K562 (cell line): ENCODE results near the gene SLC1A2. TPM values are rescaled to one million over a fixed set of nuclear protein-coding genes. Genes with fewer than 3 reads are reported as not detected.
A peak's percentile ranks its signal among the peaks of the same experiment; 100 is the strongest.

Source experiments
- CBX1 ChIP-seq: sonication (generic); IDR thresholded peaks from 2 replicates; pipeline ENCODE4 v1.6.1; 2016; ENCODE audit warnings: antibody characterized with exemption, low read depth, mild to moderate bottlenecking
- HDAC8 ChIP-seq: fragments of 450-650 bp; IDR thresholded peaks from 2 replicates; pipeline ENCODE4 v1.6.1; 2016; ENCODE audit warnings: mild to moderate bottlenecking, missing genetic modification characterization, moderate library complexity, missing compliant biosample characterization
- IRF2 ChIP-seq: sonication (generic); formaldehyde crosslinking; IDR thresholded peaks from 2 replicates; pipeline ENCODE4 v1.8.1; 2022; ENCODE audit warnings: mild to moderate bottlenecking, missing genetic modification reagents
- MAFF ChIP-seq: IDR thresholded peaks from 2 replicates; pipeline ENCODE4 v1.6.1; 2012; ENCODE audit warnings: low read length, improper control_type of control experiment
- NR4A1 ChIP-seq, 2 experiments: fragments of 250-450 bp in 1 of 2; fragments of 450-650 bp in 1 of 2; sonication (Bioruptor Pico) in 1 of 2; IDR thresholded peaks; 2 replicates each; pipeline versions ENCODE4 v1.4.0 to v1.6.1; 2016 to 2020; ENCODE audit warnings: mild to moderate bottlenecking in 2 of 2, missing compliant biosample characterization in 1 of 2, missing genetic modification characterization in 1 of 2, moderate library complexity in 1 of 2
- PYGO2 ChIP-seq: fragments of 450-650 bp; IDR thresholded peaks from 2 replicates; pipeline ENCODE4 v1.6.1; 2016; ENCODE audit warnings: mild to moderate bottlenecking, missing genetic modification characterization, moderate library complexity, missing compliant biosample characterization
- SNRNP70 ChIP-seq: fragments of 200-400 bp; formaldehyde crosslinking; optimal IDR thresholded peaks from 2 replicates; pipeline ENCODE3; 2017; ENCODE audit warnings: low read depth, low read length
- SPI1 ChIP-seq: IDR thresholded peaks from 2 replicates; pipeline ENCODE4 v1.6.1; 2011; ENCODE audit warnings: low read depth, low read length, control low read depth, borderline replicate concordance
- XRCC3 ChIP-seq: fragments of 450-650 bp; IDR thresholded peaks from 2 replicates; pipeline ENCODE4 v1.6.1; 2017; ENCODE audit warnings: mild to moderate bottlenecking, moderate library complexity
- ZNF239 ChIP-seq: fragments of 250-450 bp; sonication (Bioruptor Pico); IDR thresholded peaks from 2 replicates; pipeline ENCODE4 v1.4.0; 2020; ENCODE audit warnings: mild to moderate bottlenecking
- ZNF668 ChIP-seq: fragments of 250-450 bp; sonication (Bioruptor Pico); IDR thresholded peaks from 2 replicates; pipeline ENCODE4 v1.8.0; 2022; ENCODE audit warnings: mild to moderate bottlenecking, inconsistent platforms
- polyA plus RNA-seq, 8 experiments: library from polyadenylated mRNA; depleted of rRNA in 4 of 8; stranded (reverse) in 5 of 8; unstranded in 3 of 8; fragments of >200 nt; fragmentation: Nextera tagmentation in 2 of 8; fragmentation: Illumina TruSeq in 1 of 8; extraction: Ambion mirVana in 2 of 8; extraction: Trizol in 1 of 8; gene quantifications; 2 replicates each; pipeline versions ENCODE4 v1.2.1 to v1.2.3, GENCODE V29; 2011 to 2014; ENCODE audit warnings: inconsistent platforms in 1 of 8, missing spikeins in 1 of 8
- total RNA-seq, 7 experiments: library from RNA; depleted of rRNA in 6 of 7; stranded (reverse); fragments of >200 nt in 6 of 7; fragmentation: Illumina TruSeq in 2 of 7; extraction: Trizol in 2 of 7; gene quantifications; 2 replicates each; pipeline versions ENCODE4 v1.2.1 to v1.2.3, GENCODE V29; 2011 to 2021; ENCODE audit warnings: low replicate concordance in 1 of 7
- TF ChIP-seq, protein P1 (sequence below): fragments of 450-650 bp; formaldehyde crosslinking; IDR thresholded peaks from 2 replicates; pipeline ENCODE4 v1.4.0; 2020; ENCODE audit warnings: mild to moderate bottlenecking, moderate library complexity
- TF ChIP-seq, protein P2 (sequence below): fragments of 450-650 bp; IDR thresholded peaks from 2 replicates; pipeline ENCODE4 v1.6.1; 2018; ENCODE audit not compliant: partially characterized antibody
- TF ChIP-seq, protein P3 (sequence below), 2 experiments: IDR thresholded peaks in 1 of 2; conservative IDR thresholded peaks in 1 of 2; 2 replicates each; pipeline ENCODE4 v1.6.1; 2016; ENCODE audit warnings: low read depth in 2 of 2, mild to moderate bottlenecking in 1 of 2, missing compliant biosample characterization in 1 of 2, missing genetic modification characterization in 1 of 2, moderate library complexity in 1 of 2
- TF ChIP-seq, protein P4 (sequence below): fragments of 450-650 bp; IDR thresholded peaks from 2 replicates; pipeline ENCODE4 v1.6.1; 2017; ENCODE audit warnings: antibody characterized with exemption

SLC1A2 gene
- total and polyA plus RNA-seq, 9 of the 15 experiments (the other 6 are each of a cell fraction or from before 2014, with no cell fraction given): 0.03 to 0.07 (median 0.04) TPM; not detected in 5

DNA sequence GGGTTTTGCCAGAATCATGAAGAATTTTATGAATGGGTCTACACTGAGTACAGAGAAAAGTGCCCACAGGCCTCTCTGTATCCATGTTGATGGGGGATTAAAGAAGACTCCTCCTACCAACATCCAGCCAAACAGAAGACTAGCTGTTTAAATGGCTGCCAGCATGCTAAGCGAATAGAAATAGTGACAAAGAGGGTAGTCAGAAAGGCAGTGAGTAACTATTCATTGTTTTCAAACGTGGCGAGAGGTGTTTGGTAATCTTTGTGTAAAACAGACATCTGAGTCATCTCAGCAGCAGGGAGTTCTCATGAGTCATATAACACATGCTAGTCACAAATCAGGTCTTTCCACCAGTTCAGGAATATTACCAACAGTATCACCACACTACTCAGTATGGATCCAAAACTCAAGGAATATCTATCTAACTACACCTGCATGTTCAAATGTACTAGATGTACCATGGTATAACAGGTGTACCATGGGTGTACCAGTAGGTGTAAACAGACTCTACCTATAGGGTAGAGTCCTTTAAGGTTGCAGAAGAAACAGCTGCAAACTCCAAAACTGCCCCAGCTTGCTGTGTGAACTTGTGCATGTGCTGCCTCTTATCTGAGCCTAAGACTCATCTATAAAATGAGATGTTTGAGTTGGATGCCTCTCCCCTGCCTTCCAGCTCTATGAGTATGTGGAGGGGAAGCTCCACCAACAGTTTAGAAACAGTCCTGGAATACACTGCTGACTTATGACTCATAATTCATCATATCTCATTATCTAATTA is 82.0 kb downstream of the SLC1A2 start (continued):
- TF ChIP-seq, protein P1, sequence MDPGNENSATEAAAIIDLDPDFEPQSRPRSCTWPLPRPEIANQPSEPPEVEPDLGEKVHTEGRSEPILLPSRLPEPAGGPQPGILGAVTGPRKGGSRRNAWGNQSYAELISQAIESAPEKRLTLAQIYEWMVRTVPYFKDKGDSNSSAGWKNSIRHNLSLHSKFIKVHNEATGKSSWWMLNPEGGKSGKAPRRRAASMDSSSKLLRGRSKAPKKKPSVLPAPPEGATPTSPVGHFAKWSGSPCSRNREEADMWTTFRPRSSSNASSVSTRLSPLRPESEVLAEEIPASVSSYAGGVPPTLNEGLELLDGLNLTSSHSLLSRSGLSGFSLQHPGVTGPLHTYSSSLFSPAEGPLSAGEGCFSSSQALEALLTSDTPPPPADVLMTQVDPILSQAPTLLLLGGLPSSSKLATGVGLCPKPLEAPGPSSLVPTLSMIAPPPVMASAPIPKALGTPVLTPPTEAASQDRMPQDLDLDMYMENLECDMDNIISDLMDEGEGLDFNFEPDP (CRISPR knock-in tag): no peak
- no peak for TF ChIP-seq NR4A1 (CRISPR knock-in tag; IDR thresholded peaks at IDR 0.05)
- TF ChIP-seq NR4A1 (tag; IDR thresholded peaks at IDR 0.05): peak; percentile 93
- no peak for TF ChIP-seq SNRNP70
- TF ChIP-seq, protein P2, sequence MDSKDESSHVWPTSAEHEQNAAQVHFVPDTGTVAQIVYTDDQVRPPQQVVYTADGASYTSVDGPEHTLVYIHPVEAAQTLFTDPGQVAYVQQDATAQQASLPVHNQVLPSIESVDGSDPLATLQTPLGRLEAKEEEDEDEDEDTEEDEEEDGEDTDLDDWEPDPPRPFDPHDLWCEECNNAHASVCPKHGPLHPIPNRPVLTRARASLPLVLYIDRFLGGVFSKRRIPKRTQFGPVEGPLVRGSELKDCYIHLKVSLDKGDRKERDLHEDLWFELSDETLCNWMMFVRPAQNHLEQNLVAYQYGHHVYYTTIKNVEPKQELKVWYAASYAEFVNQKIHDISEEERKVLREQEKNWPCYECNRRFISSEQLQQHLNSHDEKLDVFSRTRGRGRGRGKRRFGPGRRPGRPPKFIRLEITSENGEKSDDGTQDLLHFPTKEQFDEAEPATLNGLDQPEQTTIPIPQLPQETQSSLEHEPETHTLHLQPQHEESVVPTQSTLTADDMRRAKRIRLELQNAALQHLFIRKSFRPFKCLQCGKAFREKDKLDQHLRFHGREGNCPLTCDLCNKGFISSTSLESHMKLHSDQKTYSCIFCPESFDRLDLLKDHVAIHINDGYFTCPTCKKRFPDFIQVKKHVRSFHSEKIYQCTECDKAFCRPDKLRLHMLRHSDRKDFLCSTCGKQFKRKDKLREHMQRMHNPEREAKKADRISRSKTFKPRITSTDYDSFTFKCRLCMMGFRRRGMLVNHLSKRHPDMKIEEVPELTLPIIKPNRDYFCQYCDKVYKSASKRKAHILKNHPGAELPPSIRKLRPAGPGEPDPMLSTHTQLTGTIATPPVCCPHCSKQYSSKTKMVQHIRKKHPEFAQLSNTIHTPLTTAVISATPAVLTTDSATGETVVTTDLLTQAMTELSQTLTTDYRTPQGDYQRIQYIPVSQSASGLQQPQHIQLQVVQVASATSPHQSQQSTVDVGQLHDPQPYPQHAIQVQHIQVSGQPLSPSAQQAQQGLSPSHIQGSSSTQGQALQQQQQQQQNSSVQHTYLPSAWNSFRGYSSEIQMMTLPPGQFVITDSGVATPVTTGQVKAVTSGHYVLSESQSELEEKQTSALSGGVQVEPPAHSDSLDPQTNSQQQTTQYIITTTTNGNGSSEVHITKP: no peak
- no peak for TF ChIP-seq IRF2
- TF ChIP-seq, protein P3, sequence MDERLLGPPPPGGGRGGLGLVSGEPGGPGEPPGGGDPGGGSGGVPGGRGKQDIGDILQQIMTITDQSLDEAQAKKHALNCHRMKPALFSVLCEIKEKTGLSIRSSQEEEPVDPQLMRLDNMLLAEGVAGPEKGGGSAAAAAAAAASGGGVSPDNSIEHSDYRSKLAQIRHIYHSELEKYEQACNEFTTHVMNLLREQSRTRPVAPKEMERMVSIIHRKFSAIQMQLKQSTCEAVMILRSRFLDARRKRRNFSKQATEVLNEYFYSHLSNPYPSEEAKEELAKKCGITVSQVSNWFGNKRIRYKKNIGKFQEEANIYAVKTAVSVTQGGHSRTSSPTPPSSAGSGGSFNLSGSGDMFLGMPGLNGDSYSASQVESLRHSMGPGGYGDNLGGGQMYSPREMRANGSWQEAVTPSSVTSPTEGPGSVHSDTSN (CRISPR knock-in tag; IDR thresholded peaks at IDR 0.05; ENCODE audit: low read depth): no peak
- TF ChIP-seq, protein P3 (tag; conservative IDR thresholded peaks at IDR 0.05; ENCODE audit: low read depth): no peak
- no peak for TF ChIP-seq CBX1
- peak; percentile 85 for TF ChIP-seq PYGO2 (tag)
- peak; percentile 12; the same call in 1 of the 2 replicates for TF ChIP-seq MAFF
- no peak for TF ChIP-seq SPI1
- peak; percentile 92 for TF ChIP-seq HDAC8 (tag)
- no peak for TF ChIP-seq XRCC3
- TF ChIP-seq, protein P4, sequence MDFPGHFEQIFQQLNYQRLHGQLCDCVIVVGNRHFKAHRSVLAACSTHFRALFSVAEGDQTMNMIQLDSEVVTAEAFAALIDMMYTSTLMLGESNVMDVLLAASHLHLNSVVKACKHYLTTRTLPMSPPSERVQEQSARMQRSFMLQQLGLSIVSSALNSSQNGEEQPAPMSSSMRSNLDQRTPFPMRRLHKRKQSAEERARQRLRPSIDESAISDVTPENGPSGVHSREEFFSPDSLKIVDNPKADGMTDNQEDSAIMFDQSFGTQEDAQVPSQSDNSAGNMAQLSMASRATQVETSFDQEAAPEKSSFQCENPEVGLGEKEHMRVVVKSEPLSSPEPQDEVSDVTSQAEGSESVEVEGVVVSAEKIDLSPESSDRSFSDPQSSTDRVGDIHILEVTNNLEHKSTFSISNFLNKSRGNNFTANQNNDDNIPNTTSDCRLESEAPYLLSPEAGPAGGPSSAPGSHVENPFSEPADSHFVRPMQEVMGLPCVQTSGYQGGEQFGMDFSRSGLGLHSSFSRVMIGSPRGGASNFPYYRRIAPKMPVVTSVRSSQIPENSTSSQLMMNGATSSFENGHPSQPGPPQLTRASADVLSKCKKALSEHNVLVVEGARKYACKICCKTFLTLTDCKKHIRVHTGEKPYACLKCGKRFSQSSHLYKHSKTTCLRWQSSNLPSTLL: no peak
- TF ChIP-seq ZNF668: no peak
- TF ChIP-seq ZNF239 (CRISPR knock-in tag): peak; percentile 74
